HepG2 (cell line): ENCODE measurements around the gene KRI1. TPM values are rescaled to one million over a fixed set of nuclear protein-coding genes. Genes with fewer than 3 reads are reported as not detected.
A peak's percentile ranks its signal among the peaks of the same experiment; 100 is the strongest.

ENCODE experiments used
- ATRX ChIP-seq: sonication (generic); formaldehyde crosslinking; IDR thresholded peaks from 2 replicates; pipeline ENCODE4 v1.4.0; 2020; ENCODE audit warnings: missing genetic modification reagents, borderline replicate concordance
- DNMT1 ChIP-seq: sonication (generic); formaldehyde crosslinking; IDR thresholded peaks from 2 replicates; pipeline ENCODE4 v1.5.1; 2020; ENCODE audit warnings: mild to moderate bottlenecking, missing genetic modification reagents
- DR1 ChIP-seq: sonication (generic); formaldehyde crosslinking; IDR thresholded peaks from 2 replicates; pipeline ENCODE4 v1.8.0; 2021; ENCODE audit warnings: mild to moderate bottlenecking, missing genetic modification reagents, inconsistent platforms
- FOXJ3 ChIP-seq: sonication (generic); formaldehyde crosslinking; IDR thresholded peaks from 2 replicates; pipeline ENCODE4 v1.4.0; 2020; ENCODE audit warnings: missing genetic modification reagents, mild to moderate bottlenecking, borderline replicate concordance
- FOXK1 ChIP-seq: sonication (generic); formaldehyde crosslinking; IDR thresholded peaks from 2 replicates; pipeline ENCODE4 v1.4.0; 2020; ENCODE audit warnings: low read depth, missing genetic modification reagents, borderline replicate concordance
- GABPA ChIP-seq, 2 experiments: IDR thresholded peaks; 2 replicates each; pipeline ENCODE4 v1.6.1; 2011 to 2016; ENCODE audit warnings: low read depth in 2 of 2, low read length in 1 of 2, missing biosample characterization in 1 of 2, missing genetic modification characterization in 1 of 2
- ISX ChIP-seq: sonication (generic); formaldehyde crosslinking; conservative IDR thresholded peaks from 2 replicates; pipeline ENCODE4 v1.5.0; 2020; ENCODE audit warnings: missing genetic modification reagents
- KAT2B ChIP-seq: fragments of 150-350 bp; IDR thresholded peaks from 2 replicates; pipeline ENCODE4 v1.6.1; 2014; ENCODE audit warnings: low read depth, low read length, borderline replicate concordance
- KAT8 ChIP-seq: IDR thresholded peaks from 2 replicates; pipeline ENCODE4 v1.6.1; 2016; ENCODE audit warnings: missing genetic modification reagents, missing compliant biosample characterization
- KDM5A ChIP-seq: fragments of 200-600 bp; sonication (generic); IDR thresholded peaks from 2 replicates; pipeline ENCODE4 v1.7.0; 2018; ENCODE audit warnings: antibody characterized with exemption, mild to moderate bottlenecking, low read length, borderline replicate concordance
- MED1 ChIP-seq: sonication (generic); formaldehyde crosslinking; IDR thresholded peaks from 2 replicates; pipeline ENCODE4 v1.4.0; 2020; ENCODE audit warnings: missing genetic modification reagents
- MED8 ChIP-seq: sonication (generic); formaldehyde crosslinking; IDR thresholded peaks from 2 replicates; pipeline ENCODE4 v1.8.1; 2023; ENCODE audit warnings: mild to moderate bottlenecking, missing genetic modification reagents; ENCODE audit not compliant: insufficient replicate concordance
- MTA3 ChIP-seq: sonication (generic); formaldehyde crosslinking; IDR thresholded peaks from 2 replicates; pipeline ENCODE4 v1.4.0; 2020; ENCODE audit warnings: missing genetic modification reagents
- POLR2A ChIP-seq, 2 experiments: IDR thresholded peaks; 2 replicates each; pipeline ENCODE4 v1.6.1; 2011; ENCODE audit warnings: low read depth in 2 of 2, low read length in 2 of 2, mild to moderate bottlenecking in 1 of 2, moderate library complexity in 1 of 2; ENCODE audit not compliant: insufficient read depth in 1 of 2
- RFXANK ChIP-seq: IDR thresholded peaks from 2 replicates; pipeline ENCODE4 v1.6.1; 2016
- RXRA ChIP-seq: sonication (generic); formaldehyde crosslinking; IDR thresholded peaks from 2 replicates; pipeline ENCODE4 v1.5.1; 2020; ENCODE audit warnings: missing genetic modification reagents
- TMF1 ChIP-seq: sonication (generic); formaldehyde crosslinking; IDR thresholded peaks from 2 replicates; pipeline ENCODE4 v1.8.1; 2022; ENCODE audit warnings: low read depth, missing genetic modification reagents
- ZNF207 ChIP-seq: fragments of 450-650 bp; IDR thresholded peaks from 2 replicates; pipeline ENCODE4 v1.6.1; 2016; ENCODE audit warnings: antibody characterized with exemption, borderline replicate concordance
- ZNF430 ChIP-seq: sonication (generic); formaldehyde crosslinking; IDR thresholded peaks from 2 replicates; pipeline ENCODE4 v1.9.0; 2021; ENCODE audit warnings: mild to moderate bottlenecking, missing genetic modification reagents
- ZNF569 ChIP-seq: sonication (generic); formaldehyde crosslinking; IDR thresholded peaks from 2 replicates; pipeline ENCODE4 v1.5.0; 2020; ENCODE audit warnings: mild to moderate bottlenecking, missing genetic modification reagents, moderate library complexity, borderline replicate concordance
- ZNF576 ChIP-seq: sonication (generic); formaldehyde crosslinking; IDR thresholded peaks from 2 replicates; pipeline ENCODE4 v1.4.0; 2020; ENCODE audit warnings: mild to moderate bottlenecking, missing genetic modification reagents
- ZNF644 ChIP-seq: IDR thresholded peaks from 2 replicates; pipeline ENCODE4 v1.6.1; 2016; ENCODE audit warnings: low read depth
- ZSCAN31 ChIP-seq: sonication (generic); formaldehyde crosslinking; IDR thresholded peaks from 2 replicates; pipeline ENCODE4 v1.5.0; 2020; ENCODE audit warnings: low read depth, mild to moderate bottlenecking, missing genetic modification reagents
- polyA plus RNA-seq, 8 experiments: library from polyadenylated mRNA; depleted of rRNA in 3 of 8; stranded (reverse) in 7 of 8; unstranded in 1 of 8; fragments of >200 nt; fragmentation: Illumina TruSeq in 4 of 8; extraction: Trizol in 4 of 8; gene quantifications; 2 replicates each; pipeline versions ENCODE4 v1.2.1 to v1.2.3, GENCODE V29; 2011 to 2016; ENCODE audit warnings: low read depth in 4 of 8, missing spikeins in 1 of 8, mixed read lengths in 1 of 8; ENCODE audit not compliant: insufficient read depth in 1 of 8
- total RNA-seq, 5 experiments: library from RNA; depleted of rRNA; stranded (reverse); fragments of >200 nt; fragmentation: Illumina TruSeq; extraction: Trizol; gene quantifications; 2 replicates each; pipeline ENCODE4 v1.2.3, GENCODE V29; 2016; ENCODE audit warnings: low read depth in 1 of 5
- TF ChIP-seq, protein P1 (sequence below): sonication (generic); formaldehyde crosslinking; IDR thresholded peaks from 2 replicates; pipeline ENCODE4 v1.4.0; 2020; ENCODE audit warnings: missing genetic modification reagents
- TF ChIP-seq, protein P2 (sequence below): sonication (generic); formaldehyde crosslinking; IDR thresholded peaks from 2 replicates; pipeline ENCODE4 v1.8.0; 2022; ENCODE audit warnings: missing genetic modification reagents, mild to moderate bottlenecking, inconsistent platforms, borderline replicate concordance

Gene KRI1
- total and polyA plus RNA-seq, 2 of the 13 experiments (the other 11 are each of a cell fraction or from before 2014, with no cell fraction given): 9.1 to 11.7 TPM

DNA sequence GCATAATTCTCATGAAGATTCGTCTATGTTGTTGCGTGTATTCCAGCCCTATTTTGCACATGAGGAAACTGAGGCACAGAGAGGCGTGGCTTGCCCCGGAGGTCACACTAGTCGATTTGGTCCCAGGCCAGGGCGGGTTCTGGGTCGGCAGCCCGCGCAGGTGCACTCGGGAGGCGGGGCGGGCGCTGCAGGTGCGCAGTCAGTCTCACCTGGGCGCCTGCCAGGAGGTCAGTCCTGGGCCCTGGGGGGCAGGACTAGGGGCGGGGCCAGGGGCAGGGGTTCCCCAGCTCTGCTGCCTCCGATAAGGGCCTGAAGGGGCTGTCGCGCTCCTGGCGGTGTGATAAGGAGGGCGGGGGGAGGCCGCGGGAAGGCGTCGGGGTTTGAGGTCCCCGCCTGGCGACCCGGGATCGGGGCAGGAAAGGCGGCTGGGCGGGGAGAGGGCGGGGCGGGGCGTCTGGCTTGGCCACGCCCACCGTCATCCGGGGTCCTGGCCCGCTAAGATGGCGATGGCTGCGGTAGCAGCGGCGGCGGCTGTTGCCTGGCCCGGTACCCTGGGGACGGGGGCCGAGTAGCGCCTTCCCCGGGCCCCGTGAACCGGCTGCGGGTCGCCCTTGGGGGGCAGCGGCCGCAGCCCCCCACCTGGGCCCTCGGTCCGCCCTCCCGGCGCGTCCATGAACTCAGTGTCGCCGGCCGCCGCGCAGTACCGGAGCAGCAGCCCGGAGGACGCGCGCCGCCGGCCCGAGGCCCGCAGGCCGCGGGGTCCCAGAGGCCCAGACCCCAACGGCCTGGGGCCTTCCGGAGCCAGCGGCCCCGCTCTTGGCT, 22.2 kb downstream of the KRI1 start, which contains the start of gene ATG4D (continued):
- TF ChIP-seq ATRX (CRISPR knock-in tag): no peak
- TF ChIP-seq, protein P1, sequence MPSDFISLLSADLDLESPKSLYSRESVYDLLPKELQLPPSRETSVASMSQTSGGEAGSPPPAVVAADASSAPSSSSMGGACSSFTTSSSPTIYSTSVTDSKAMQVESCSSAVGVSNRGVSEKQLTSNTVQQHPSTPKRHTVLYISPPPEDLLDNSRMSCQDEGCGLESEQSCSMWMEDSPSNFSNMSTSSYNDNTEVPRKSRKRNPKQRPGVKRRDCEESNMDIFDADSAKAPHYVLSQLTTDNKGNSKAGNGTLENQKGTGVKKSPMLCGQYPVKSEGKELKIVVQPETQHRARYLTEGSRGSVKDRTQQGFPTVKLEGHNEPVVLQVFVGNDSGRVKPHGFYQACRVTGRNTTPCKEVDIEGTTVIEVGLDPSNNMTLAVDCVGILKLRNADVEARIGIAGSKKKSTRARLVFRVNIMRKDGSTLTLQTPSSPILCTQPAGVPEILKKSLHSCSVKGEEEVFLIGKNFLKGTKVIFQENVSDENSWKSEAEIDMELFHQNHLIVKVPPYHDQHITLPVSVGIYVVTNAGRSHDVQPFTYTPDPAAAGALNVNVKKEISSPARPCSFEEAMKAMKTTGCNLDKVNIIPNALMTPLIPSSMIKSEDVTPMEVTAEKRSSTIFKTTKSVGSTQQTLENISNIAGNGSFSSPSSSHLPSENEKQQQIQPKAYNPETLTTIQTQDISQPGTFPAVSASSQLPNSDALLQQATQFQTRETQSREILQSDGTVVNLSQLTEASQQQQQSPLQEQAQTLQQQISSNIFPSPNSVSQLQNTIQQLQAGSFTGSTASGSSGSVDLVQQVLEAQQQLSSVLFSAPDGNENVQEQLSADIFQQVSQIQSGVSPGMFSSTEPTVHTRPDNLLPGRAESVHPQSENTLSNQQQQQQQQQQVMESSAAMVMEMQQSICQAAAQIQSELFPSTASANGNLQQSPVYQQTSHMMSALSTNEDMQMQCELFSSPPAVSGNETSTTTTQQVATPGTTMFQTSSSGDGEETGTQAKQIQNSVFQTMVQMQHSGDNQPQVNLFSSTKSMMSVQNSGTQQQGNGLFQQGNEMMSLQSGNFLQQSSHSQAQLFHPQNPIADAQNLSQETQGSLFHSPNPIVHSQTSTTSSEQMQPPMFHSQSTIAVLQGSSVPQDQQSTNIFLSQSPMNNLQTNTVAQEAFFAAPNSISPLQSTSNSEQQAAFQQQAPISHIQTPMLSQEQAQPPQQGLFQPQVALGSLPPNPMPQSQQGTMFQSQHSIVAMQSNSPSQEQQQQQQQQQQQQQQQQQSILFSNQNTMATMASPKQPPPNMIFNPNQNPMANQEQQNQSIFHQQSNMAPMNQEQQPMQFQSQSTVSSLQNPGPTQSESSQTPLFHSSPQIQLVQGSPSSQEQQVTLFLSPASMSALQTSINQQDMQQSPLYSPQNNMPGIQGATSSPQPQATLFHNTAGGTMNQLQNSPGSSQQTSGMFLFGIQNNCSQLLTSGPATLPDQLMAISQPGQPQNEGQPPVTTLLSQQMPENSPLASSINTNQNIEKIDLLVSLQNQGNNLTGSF (CRISPR knock-in tag): 0 out of 2 replicates have a peak, but pooled peaks have one; percentile 58
- peak; percentile 41 to 87 for TF ChIP-seq POLR2A (IDR thresholded peaks at IDR 0.05; ENCODE audit: insufficient read depth in 1 of 2, low read depth in 2 of 2, low read length in 2 of 2)
- no peak for TF ChIP-seq MED8
- TF ChIP-seq ZNF576 (CRISPR knock-in tag): no peak
- TF ChIP-seq KAT8: no peak
- no peak for TF ChIP-seq FOXJ3 (CRISPR knock-in tag)
- no peak for TF ChIP-seq DNMT1 (CRISPR knock-in tag)
- TF ChIP-seq ZNF569: no peak
- TF ChIP-seq KAT2B: no peak
- no peak for TF ChIP-seq TMF1 (CRISPR knock-in tag)
- TF ChIP-seq RXRA (CRISPR knock-in tag): no peak
- TF ChIP-seq, protein P2, sequence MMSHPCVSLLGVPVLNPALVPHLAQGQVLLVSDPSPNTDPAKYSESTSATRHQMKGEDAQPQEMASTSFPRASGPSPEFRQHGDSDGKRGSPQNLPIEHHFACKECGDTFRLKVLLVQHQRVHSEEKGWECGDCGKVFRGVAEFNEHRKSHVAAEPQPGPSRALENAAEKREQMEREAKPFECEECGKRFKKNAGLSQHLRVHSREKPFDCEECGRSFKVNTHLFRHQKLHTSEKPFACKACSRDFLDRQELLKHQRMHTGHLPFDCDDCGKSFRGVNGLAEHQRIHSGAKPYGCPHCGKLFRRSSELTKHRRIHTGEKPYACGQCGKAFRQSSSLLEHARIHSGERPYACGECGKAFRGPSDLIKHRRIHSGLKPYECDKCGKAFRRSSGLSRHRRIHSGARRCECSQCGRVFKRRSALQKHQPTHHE (CRISPR knock-in tag): no peak
- no peak; the same call in 1 of the 2 replicates for TF ChIP-seq MED1 (CRISPR knock-in tag)
- no peak for TF ChIP-seq ZNF644 (CRISPR knock-in tag)
- TF ChIP-seq GABPA (IDR thresholded peaks at IDR 0.05; ENCODE audit: low read depth, low read length): no peak
- no peak for TF ChIP-seq GABPA (CRISPR knock-in tag; IDR thresholded peaks at IDR 0.05; ENCODE audit: low read depth)
- no peak for TF ChIP-seq ZSCAN31 (CRISPR knock-in tag)
- no peak for TF ChIP-seq DR1 (CRISPR knock-in tag)
- TF ChIP-seq FOXK1 (CRISPR knock-in tag): no peak; the same call in 1 of the 2 replicates
- 0 out of 2 replicates have a peak, but pooled peaks have one; percentile 34 for TF ChIP-seq ZNF430 (CRISPR knock-in tag)
- TF ChIP-seq ZNF207: no peak
- no peak for TF ChIP-seq RFXANK (CRISPR knock-in tag)
- peak; percentile 40; the same call in 1 of the 2 replicates for TF ChIP-seq KDM5A
- no peak for TF ChIP-seq MTA3 (CRISPR knock-in tag)
- no peak for TF ChIP-seq ISX (CRISPR knock-in tag)
